ENCODE data around the gene TRIM16.

GRCh38 chr17:15651583-15652110, 32.5 kb downstream of the TRIM16 start:
- TF ChIP-seq, protein P1, sequence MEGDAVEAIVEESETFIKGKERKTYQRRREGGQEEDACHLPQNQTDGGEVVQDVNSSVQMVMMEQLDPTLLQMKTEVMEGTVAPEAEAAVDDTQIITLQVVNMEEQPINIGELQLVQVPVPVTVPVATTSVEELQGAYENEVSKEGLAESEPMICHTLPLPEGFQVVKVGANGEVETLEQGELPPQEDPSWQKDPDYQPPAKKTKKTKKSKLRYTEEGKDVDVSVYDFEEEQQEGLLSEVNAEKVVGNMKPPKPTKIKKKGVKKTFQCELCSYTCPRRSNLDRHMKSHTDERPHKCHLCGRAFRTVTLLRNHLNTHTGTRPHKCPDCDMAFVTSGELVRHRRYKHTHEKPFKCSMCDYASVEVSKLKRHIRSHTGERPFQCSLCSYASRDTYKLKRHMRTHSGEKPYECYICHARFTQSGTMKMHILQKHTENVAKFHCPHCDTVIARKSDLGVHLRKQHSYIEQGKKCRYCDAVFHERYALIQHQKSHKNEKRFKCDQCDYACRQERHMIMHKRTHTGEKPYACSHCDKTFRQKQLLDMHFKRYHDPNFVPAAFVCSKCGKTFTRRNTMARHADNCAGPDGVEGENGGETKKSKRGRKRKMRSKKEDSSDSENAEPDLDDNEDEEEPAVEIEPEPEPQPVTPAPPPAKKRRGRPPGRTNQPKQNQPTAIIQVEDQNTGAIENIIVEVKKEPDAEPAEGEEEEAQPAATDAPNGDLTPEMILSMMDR (IDR thresholded peaks at IDR 0.05; ENCODE audit: low read length) = no peak
- no peak for TF ChIP-seq EZH2 (IDR thresholded peaks at IDR 0.05; ENCODE audit: borderline replicate concordance, low read length)

All from OCI-LY1 (cell line).